Stimulated activated CD4-positive, alpha-beta T cell treated with anti-CD3 and anti-CD28 coated beads, Interleukin-4, amount 100 ng/mL, for 4 hours (primary cell): ENCODE data around the gene ATXN10.

Experiments used
- DNase-seq, 2 experiments: peaks; one replicate each; pipeline ENCODE4 v3.0.0-alpha.2; 2020

Gene ATXN10

GRCh38 chr22:45866126-45866645 is 194.6 kb downstream of the ATXN10 start:
- DNase-seq, result no peak

DNA sequence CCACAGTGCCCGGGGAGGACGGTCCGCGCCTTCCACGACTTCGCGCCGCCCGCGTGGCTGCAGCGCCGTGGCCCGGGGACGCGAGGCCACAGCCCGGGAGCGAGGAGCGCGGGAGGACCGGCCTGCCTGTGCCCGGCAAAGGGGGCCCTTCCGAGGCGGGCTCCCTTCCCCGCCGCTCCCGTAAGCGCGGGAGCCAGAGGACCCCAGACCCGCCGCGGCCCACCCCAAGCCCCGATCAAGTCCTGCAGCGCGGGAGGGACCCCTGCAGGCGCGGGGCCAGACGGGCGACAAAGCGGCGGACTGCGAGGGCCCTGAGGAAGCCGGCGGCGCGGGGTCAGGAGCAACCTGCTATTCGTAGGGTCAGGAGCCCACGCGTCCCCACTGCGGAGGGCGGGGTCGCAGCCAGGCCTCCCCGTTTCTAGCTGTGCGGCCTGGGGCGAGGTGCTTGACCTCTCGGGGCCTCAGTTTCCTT is 195.0 kb downstream of the ATXN10 start:
- no peak for DNase-seq

DNA sequence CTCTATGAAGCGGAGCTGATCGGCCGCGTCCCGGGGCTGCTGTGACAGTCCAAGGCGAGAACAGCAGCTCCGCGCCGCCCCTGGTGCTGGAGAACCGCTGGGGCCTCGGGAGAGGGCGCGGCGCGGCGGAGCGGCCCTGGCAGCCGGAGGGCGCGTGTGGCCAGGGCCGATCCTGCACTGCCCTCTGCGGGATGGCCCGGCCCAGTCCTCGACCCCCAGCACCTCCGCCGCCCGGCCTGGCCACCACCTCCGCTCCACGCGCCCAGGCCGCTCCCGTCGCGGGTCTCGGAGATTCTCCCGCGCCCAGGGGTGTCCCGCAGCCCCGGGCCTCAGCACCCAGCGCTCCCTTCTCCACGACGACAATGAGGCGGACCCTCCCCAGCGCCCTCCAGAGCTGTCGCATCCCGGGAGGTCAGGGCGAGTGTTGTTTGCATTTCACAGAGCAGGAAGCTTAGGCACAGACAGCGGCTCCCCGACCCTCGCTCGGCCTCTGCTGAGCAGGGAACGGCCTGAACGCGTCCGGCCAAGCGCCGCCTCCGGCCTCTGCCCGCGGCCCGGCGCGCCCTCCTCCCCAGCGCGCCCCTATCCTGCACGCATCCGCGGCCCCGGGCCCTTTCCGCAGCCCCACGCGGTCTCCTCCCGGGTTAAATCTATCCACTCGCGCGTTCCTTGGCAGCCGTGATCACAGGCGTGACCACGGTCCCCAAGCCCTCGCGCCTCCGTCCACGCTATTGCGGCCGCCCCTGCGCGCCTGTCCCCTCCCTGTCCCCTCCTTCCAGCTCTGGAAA is 195.7 kb downstream of the ATXN10 start:
- DNase-seq, result no peak

- no peak for DNase-seq
These were observed 196.4 kb downstream of the ATXN10 start for GRCh38 chr22:45867906-45868555.

DNA sequence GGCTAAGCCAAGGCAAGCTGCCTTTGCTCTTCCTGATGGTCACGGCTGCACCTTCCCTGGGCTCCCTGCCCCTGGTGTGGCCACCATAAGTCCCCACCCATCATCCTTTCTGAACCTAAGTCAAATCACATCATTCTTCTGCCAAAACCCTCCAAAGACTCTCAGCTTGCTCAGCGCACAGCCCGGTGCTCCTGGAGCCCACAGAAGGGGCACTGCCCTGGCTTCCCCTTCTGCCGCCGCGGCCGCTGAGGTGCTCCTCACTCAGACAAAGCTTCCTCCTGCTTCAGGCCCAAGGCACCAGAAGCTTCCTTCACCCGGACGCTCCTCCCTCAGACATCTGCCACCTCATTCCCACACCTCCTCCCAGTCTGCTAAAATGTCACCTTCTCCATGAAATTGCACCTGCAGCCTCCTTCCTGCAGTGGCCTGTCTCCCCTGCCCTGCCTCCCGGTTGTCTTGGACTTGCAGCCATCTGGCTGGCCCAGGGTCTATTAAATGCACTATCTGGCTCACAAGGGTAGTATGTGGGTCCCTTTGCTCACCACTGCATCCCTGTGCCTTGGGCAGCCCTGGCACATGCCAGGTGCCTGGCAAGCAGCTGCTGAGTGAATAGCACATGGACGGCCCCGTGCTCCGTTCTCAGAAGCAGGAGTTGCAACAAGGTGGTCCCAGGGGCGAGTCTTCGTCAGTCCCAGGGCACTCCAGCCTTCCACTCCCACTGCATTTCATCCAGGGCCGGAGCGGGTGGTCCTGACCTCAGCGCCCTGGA is 197.1 kb downstream of the ATXN10 start:
- DNase-seq, result no peak

GRCh38 chr22:45869340-45869847 is 197.8 kb downstream of the ATXN10 start:
- no peak for DNase-seq

DNA sequence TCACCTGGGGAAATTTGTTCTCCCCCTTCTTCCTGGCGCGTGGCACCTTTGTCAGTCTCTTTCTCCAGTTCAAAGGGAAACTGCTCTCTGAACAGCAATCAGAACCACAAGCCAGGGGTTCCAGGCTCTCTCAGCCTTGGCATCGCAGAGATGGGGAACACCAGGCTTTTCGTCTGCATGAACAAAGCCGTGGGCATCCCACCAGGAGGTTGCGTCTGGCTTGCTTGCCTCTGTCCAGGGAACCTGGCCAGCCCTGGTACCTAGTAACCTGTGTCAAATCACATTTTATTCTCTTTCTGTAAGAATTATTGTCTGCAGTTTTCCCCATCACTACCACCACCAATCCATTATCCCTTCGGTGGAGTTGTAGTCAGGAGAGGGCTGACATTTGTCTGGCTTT is 198.4 kb downstream of the ATXN10 start:
- DNase-seq, result no peak

- DNase-seq, result no peak
These were observed 200.1 kb downstream of the ATXN10 start for GRCh38 chr22:45871721-45872120.

GRCh38 chr22:45872659-45873263 is 201.1 kb downstream of the ATXN10 start:
- no peak for DNase-seq

GRCh38 chr22:45876136-45877035 is 204.8 kb downstream of the ATXN10 start:
- DNase-seq, result no peak

DNA sequence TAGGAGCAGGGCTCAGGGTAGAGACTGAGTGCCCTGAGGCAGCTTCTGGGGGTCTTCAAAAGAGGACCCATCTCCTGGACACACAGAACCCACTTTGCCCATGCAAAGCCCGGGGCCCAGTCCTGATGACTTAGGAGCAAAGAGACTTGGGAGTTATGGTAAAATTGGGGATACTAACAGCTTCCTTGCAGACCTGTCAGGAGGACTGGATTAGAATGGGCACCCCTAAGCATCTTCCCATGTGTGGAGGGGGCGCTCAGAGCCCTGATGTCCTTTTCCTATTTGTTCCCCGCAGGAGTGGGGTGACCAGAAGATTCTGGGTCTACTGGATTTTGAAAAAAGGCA is 205.4 kb downstream of the ATXN10 start:
- no peak for DNase-seq

- no peak for DNase-seq
These were observed 206.0 kb downstream of the ATXN10 start for GRCh38 chr22:45877651-45878050.

GRCh38 chr22:45878051-45878781 is 206.6 kb downstream of the ATXN10 start:
- DNase-seq, result no peak

DNA sequence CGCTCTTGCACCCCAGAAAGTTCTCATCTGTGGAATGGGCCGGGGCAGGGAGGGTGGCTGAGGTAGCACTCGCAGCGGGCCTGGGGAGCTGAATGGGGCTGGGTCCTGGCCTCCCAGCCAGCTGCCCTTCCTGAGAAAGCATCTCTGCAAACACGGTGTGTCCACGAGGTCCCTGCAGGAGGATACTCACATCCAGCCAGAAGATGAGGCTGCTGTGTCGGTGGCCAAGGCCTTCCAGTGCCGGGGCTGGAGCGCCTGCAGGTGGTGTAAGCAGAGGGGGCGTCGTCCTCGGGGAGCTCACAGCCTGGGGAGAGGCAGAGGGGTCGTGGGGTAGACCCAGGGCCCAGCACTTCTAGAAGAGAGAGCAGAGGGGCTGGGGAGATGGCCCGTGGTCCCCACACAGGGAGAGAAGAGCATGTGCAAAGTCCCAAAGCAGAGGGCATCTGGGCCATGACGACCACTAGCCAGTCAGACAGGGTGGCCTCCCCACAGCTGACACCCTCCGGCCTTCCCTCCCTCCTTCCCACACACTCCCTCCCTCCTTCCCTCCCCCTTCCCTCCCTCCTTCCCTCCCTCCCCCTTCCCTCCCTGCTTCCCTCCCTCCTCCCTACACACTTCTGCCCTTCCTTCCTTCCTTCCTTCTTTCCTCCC is 207.4 kb downstream of the ATXN10 start:
- no peak for DNase-seq

GRCh38 chr22:45879552-45879949 is 207.9 kb downstream of the ATXN10 start:
- DNase-seq, result no peak

DNA sequence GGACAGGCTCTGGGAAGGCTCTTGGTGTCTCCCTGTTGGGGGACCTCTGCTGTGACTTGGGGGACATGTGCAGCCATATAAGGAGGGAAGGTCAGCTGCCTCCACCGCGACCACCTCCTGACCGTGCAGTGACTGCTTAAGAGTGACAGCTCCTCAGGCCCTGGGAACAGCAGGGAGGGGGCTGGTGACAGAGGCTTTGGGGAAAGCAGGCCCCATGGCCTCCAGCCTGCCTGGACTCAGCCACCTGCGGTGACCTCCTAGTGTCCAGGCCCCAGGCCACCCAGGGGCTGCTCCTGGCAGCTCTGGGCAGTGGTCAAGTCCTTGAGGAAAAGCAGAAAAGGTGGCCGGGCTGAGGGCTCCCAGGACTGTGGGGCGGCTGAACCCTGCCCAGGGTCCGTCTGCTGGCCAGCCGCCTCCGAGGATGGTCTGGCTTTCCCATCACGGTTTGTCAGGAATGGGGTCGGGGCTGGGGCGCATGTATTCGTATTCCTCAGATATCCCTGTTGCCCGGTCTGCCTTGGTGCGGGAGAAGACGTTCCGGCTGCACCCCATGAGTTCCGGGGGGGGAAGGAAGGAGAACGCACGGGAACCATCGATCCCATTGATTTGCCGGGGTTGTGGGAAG is 208.6 kb downstream of the ATXN10 start:
- DNase-seq, result no peak

DNA sequence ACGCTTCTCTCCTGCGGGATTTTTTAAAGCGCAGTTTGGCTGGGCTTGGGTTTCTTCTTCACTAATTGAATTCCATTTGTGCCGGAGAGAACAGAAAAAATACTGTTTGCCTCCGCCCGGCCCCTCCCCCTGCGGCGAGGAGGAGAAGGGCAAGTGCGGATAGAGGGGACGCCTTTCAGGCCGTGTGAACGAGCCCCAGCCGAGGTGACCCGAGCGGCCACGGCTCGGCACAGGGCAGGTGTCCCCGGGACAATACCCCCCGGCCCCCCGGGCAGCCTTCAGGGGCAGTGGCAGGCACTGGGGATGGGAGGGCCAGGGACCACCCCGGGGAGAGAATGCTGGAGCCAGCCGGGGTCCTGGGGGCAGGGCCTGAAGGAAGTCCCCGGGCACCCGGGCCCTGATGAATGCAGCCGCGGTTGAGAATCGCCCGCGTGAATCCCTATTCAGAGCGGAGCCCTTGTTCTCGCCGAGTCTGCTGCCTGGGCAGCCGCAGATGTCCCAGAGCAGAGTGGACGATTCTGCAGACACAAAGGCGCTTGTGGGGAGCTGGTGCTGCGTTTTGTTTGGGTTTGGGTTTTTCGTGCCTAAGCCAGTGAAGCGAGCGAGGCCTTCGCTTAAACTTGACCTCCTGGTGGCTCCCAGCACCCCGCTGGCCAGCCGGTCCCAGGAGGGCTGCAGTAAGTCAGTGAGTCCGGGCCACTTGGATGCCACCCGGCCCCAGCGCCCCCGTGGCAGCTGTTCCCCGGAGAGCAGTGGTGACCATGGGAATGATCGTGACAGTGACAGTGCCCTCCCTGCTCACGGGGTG is 209.3 kb downstream of the ATXN10 start:
- no peak for DNase-seq

DNA sequence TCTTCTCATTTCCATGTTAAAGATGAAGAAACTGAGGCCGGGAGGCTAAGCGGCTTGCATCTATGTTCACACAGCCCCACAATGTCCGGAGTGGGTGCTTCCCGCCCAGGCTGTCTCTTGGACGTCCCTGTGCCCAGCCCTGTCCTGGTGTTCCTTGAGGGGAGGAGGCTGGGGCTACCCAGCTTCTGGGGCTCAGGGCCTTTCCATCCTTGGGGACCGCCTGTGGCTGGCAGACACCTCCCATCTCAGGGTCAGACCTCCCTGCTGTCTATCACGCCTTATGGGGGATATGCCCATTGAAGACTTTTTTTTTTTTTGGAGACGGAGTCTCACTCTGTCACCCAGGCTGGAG is 209.9 kb downstream of the ATXN10 start:
- no peak for DNase-seq
